ENCODE measurements around the gene CHCHD1. TPM values are rescaled to one million over a fixed set of nuclear protein-coding genes. Genes with fewer than 3 reads are reported as not detected.

CHCHD1 gene
- total and polyA plus RNA-seq, 2 experiments from 2014 or later = 40.6 to 187 TPM

GRCh38 chr10:73779018-73779417, 2.8 kb upstream of the CHCHD1 start:
- Histone ChIP-seq H2AFZ (no peak overlapping the region), H3K4me1 (ENCODE audit: insufficient read depth) (peaks cover 17% of the 10 kb centered on the region), H3F3A (replicated peaks; ENCODE audit: low read depth) (peaks cover 13% of the 10 kb centered on the region), H4K20me1 (replicated peaks; ENCODE audit: insufficient read depth) (peaks cover 12% of the 10 kb centered on the region), H3K4me3 (no peak overlapping the region), H3K4me2 (no peak overlapping the region), H3K27me3 (ENCODE audit: insufficient read depth) (no peaks in the 10 kb centered on the region), H3K36me3 (ENCODE audit: insufficient read depth) (peaks cover 10% of the 10 kb centered on the region; the same call in 1 of the 2 replicates), H3K27ac (ENCODE audit: low read depth) (no peak overlapping the region), H3K79me2 (replicated peaks; ENCODE audit: insufficient read depth) (peaks cover 52% of the 10 kb centered on the region), H3K9me2 (ENCODE audit: insufficient read depth) (no peaks in the 10 kb centered on the region)
- no peak overlapping the region for H3K4me3 Mint-ChIP-seq
- no peak for ATAC-seq
- TF ChIP-seq NANOG (IDR thresholded peaks at IDR 0.05; ENCODE audit: borderline replicate concordance) (no peak), REST (IDR thresholded peaks at IDR 0.05; ENCODE audit: unreplicated experiment) (no peak), EZH2 (IDR thresholded peaks at IDR 0.05; ENCODE audit: low read depth, unreplicated experiment) (no peak), POLR2AphosphoS5 (IDR thresholded peaks at IDR 0.05; ENCODE audit: low read depth) (no peak), ZNF331 (CRISPR knock-in tag; IDR thresholded peaks at IDR 0.05; ENCODE audit: low read depth) (no peak), ZNF114 (CRISPR knock-in tag; IDR thresholded peaks at IDR 0.05) (no peak), ZNF462 (CRISPR knock-in tag; IDR thresholded peaks at IDR 0.05) (no peak), CREB1 (CRISPR knock-in tag; IDR thresholded peaks at IDR 0.05; ENCODE audit: low read depth) (no peak), CTCF (conservative IDR thresholded peaks at IDR 0.05; ENCODE audit: low read depth in 2 of 2) (no peak), EZH2phosphoT487 (IDR thresholded peaks at IDR 0.05; ENCODE audit: unreplicated experiment) (no peak), STAT1 (IDR thresholded peaks at IDR 0.05; ENCODE audit: unreplicated experiment) (no peak), JUNB (IDR thresholded peaks at IDR 0.05; ENCODE audit: unreplicated experiment) (no peak)
- TF ChIP-seq, protein P1, sequence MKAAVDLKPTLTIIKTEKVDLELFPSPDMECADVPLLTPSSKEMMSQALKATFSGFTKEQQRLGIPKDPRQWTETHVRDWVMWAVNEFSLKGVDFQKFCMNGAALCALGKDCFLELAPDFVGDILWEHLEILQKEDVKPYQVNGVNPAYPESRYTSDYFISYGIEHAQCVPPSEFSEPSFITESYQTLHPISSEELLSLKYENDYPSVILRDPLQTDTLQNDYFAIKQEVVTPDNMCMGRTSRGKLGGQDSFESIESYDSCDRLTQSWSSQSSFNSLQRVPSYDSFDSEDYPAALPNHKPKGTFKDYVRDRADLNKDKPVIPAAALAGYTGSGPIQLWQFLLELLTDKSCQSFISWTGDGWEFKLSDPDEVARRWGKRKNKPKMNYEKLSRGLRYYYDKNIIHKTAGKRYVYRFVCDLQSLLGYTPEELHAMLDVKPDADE (IDR thresholded peaks at IDR 0.05) = no peak
- no peak for DNase-seq (ENCODE audit: low spot score)
- H3K27me3 Mint-ChIP-seq (ENCODE audit: insufficient read depth, low read depth, poor library complexity) = peaks cover 4% of the 10 kb centered on the region
- peaks cover 32% of the 10 kb centered on the region for H3K36me3 Mint-ChIP-seq (ENCODE audit: low read depth)
- no peak overlapping the region for H3K27ac Mint-ChIP-seq
- H3K4me1 Mint-ChIP-seq = peaks cover 25% of the 10 kb centered on the region
- no peaks in the 10 kb centered on the region for H3K9me3 Mint-ChIP-seq
